SK-N-SH treated with all-trans-retinoic acid at 6 μM for 48 hours (cell line): Measurements from ENCODE around the gene PRX.

ENCODE experiments used
- ATAC-seq: fragments of 200-7000 bp; cut with Tn5 transposase; 3 replicates; pipeline ENCODE4 v1.9.1; 2020; ENCODE audit warnings: mild to moderate bottlenecking, moderate library complexity
- ARNTL ChIP-seq: fragments of 450-650 bp; formaldehyde crosslinking; IDR thresholded peaks from 2 replicates; pipeline ENCODE4 v1.5.0; 2020; ENCODE audit warnings: low read depth, mild to moderate bottlenecking, moderate library complexity, borderline replicate concordance
- BACH2 ChIP-seq: fragments of 250-450 bp; sonication (Bioruptor Pico); IDR thresholded peaks from 2 replicates; pipeline ENCODE4 v1.9.0; 2021; ENCODE audit warnings: mild to moderate bottlenecking, borderline replicate concordance
- CSDC2 ChIP-seq: fragments of 250-450 bp; sonication (Bioruptor Pico); IDR thresholded peaks from 2 replicates; pipeline ENCODE4 v1.5.0; 2020; ENCODE audit warnings: mild to moderate bottlenecking, moderate library complexity
- ESRRG ChIP-seq: fragments of 250-450 bp; sonication (Bioruptor Pico); IDR thresholded peaks from 2 replicates; pipeline ENCODE4 v1.6.1; 2021; ENCODE audit warnings: mild to moderate bottlenecking
- GLIS3 ChIP-seq: fragments of 250-450 bp; sonication (Bioruptor Pico); IDR thresholded peaks from 2 replicates; pipeline ENCODE4 v1.5.0; 2020; ENCODE audit warnings: mild to moderate bottlenecking, moderate library complexity
- ISL1 ChIP-seq: fragments of 250-450 bp; sonication (Bioruptor Pico); IDR thresholded peaks from 2 replicates; pipeline ENCODE4 v2.1.2; 2022; ENCODE audit warnings: mild to moderate bottlenecking, moderate library complexity
- OSR1 ChIP-seq: fragments of 250-450 bp; sonication (Bioruptor Pico); IDR thresholded peaks from 2 replicates; pipeline ENCODE4 v1.8.0; 2022; ENCODE audit warnings: moderate library complexity, mild to moderate bottlenecking, inconsistent platforms
- PPARA ChIP-seq: fragments of 250-450 bp; sonication (Bioruptor Pico); IDR thresholded peaks from 2 replicates; pipeline ENCODE4 v1.5.0; 2020; ENCODE audit warnings: mild to moderate bottlenecking, borderline replicate concordance
- RARB ChIP-seq: fragments of 250-450 bp; sonication (Bioruptor Pico); IDR thresholded peaks from 2 replicates; pipeline ENCODE4 v1.8.0; 2021; ENCODE audit warnings: mild to moderate bottlenecking, moderate library complexity
- SNAI2 ChIP-seq: fragments of 250-450 bp; sonication (Bioruptor Pico); IDR thresholded peaks from 2 replicates; pipeline ENCODE4 v1.5.0; 2020; ENCODE audit warnings: mild to moderate bottlenecking, moderate library complexity
- TCF4 ChIP-seq: fragments of 250-450 bp; sonication (Bioruptor Pico); IDR thresholded peaks from 2 replicates; pipeline ENCODE4 v1.8.0; 2021; ENCODE audit warnings: mild to moderate bottlenecking, moderate library complexity, borderline replicate concordance
- TOX ChIP-seq: fragments of 250-450 bp; sonication (Bioruptor Pico); IDR thresholded peaks from 2 replicates; pipeline ENCODE4 v1.8.0; 2021; ENCODE audit warnings: mild to moderate bottlenecking, moderate library complexity, borderline replicate concordance
- ZC3H10 ChIP-seq: fragments of 250-450 bp; sonication (Bioruptor Pico); IDR thresholded peaks from 2 replicates; pipeline ENCODE4 v1.5.1; 2021; ENCODE audit warnings: mild to moderate bottlenecking, moderate library complexity
- ZFP3 ChIP-seq: fragments of 250-450 bp; sonication (Bioruptor Pico); IDR thresholded peaks from 2 replicates; pipeline ENCODE4 v1.5.0; 2020; ENCODE audit warnings: mild to moderate bottlenecking, moderate library complexity
- ZFP30 ChIP-seq: fragments of 450-650 bp; formaldehyde crosslinking; IDR thresholded peaks from 2 replicates; pipeline ENCODE4 v1.5.0; 2022; ENCODE audit warnings: mild to moderate bottlenecking, moderate library complexity
- ZNF565 ChIP-seq: fragments of 450-650 bp; formaldehyde crosslinking; conservative IDR thresholded peaks from 2 replicates; pipeline ENCODE4 v1.5.0; 2020; ENCODE audit warnings: low read depth, mild to moderate bottlenecking, moderate library complexity
- ZNF70 ChIP-seq: fragments of 450-650 bp; formaldehyde crosslinking; IDR thresholded peaks from 2 replicates; pipeline ENCODE4 v1.5.0; 2020; ENCODE audit warnings: mild to moderate bottlenecking, moderate library complexity
- ZNF8 ChIP-seq: fragments of 450-650 bp; formaldehyde crosslinking; IDR thresholded peaks from 2 replicates; pipeline ENCODE4 v1.5.0; 2020; ENCODE audit warnings: mild to moderate bottlenecking, moderate library complexity
- TF ChIP-seq, protein P1 (sequence below): fragments of 250-450 bp; sonication (Bioruptor Pico); IDR thresholded peaks from 2 replicates; pipeline ENCODE4 v1.5.0; 2020; ENCODE audit warnings: mild to moderate bottlenecking, moderate library complexity
- TF ChIP-seq, protein P2 (sequence below): fragments of 250-450 bp; sonication (Bioruptor Pico); IDR thresholded peaks from 2 replicates; pipeline ENCODE4 v1.8.0; 2020; ENCODE audit warnings: mild to moderate bottlenecking, moderate library complexity, borderline replicate concordance
- TF ChIP-seq, protein P3 (sequence below): fragments of 250-450 bp; sonication (Bioruptor Pico); IDR thresholded peaks from 2 replicates; pipeline ENCODE4 v1.5.1; 2020; ENCODE audit warnings: low read depth, mild to moderate bottlenecking, moderate library complexity
- TF ChIP-seq, protein P4 (sequence below): fragments of 250-450 bp; sonication (Bioruptor Pico); IDR thresholded peaks from 2 replicates; pipeline ENCODE4 v1.5.1; 2021; ENCODE audit warnings: mild to moderate bottlenecking, moderate library complexity

The PRX gene

DNA sequence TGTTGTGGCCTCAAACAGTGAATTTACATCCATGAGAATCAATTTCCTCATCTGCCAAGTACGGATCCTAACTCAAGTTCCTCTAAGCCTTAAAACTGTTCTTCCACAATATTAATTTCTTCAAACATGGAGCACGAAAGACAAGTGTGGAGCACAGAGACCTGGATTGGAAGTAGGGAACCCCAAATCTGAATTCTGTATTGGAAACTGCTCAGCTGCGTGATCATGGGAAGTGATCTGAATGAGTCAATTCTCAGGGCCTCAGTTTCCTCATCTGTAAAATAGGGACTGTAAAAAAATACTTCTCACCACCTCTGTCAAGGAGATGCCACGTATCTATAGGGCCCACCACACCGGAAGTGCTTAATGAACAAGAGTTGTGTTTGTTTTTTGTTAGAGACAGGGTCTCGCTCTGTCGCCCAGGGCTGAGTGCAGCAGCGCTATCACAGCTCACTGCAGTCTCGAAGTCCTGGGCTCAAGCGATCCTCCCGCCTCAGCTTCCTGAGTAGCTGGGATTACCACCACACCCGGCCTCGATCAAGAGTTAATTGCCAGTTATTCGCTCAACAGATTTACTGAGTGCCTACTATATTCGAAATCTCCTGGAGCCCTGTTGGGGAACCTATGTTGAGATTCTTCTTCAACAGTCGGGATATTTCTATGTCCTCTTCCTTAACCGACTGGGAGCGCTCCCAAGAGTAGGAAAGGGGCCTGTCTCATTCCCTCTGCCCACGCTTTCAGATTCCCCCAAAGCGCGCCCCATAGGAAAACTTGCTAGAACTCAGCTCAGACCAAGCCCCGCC, 29.4 kb upstream of the PRX start:
- no peak for ATAC-seq
- TF ChIP-seq, protein P1, sequence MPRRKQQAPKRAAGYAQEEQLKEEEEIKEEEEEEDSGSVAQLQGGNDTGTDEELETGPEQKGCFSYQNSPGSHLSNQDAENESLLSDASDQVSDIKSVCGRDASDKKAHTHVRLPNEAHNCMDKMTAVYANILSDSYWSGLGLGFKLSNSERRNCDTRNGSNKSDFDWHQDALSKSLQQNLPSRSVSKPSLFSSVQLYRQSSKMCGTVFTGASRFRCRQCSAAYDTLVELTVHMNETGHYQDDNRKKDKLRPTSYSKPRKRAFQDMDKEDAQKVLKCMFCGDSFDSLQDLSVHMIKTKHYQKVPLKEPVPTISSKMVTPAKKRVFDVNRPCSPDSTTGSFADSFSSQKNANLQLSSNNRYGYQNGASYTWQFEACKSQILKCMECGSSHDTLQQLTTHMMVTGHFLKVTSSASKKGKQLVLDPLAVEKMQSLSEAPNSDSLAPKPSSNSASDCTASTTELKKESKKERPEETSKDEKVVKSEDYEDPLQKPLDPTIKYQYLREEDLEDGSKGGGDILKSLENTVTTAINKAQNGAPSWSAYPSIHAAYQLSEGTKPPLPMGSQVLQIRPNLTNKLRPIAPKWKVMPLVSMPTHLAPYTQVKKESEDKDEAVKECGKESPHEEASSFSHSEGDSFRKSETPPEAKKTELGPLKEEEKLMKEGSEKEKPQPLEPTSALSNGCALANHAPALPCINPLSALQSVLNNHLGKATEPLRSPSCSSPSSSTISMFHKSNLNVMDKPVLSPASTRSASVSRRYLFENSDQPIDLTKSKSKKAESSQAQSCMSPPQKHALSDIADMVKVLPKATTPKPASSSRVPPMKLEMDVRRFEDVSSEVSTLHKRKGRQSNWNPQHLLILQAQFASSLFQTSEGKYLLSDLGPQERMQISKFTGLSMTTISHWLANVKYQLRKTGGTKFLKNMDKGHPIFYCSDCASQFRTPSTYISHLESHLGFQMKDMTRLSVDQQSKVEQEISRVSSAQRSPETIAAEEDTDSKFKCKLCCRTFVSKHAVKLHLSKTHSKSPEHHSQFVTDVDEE = no peak
- TF ChIP-seq, all 23 proteins: peak for 0

DNA sequence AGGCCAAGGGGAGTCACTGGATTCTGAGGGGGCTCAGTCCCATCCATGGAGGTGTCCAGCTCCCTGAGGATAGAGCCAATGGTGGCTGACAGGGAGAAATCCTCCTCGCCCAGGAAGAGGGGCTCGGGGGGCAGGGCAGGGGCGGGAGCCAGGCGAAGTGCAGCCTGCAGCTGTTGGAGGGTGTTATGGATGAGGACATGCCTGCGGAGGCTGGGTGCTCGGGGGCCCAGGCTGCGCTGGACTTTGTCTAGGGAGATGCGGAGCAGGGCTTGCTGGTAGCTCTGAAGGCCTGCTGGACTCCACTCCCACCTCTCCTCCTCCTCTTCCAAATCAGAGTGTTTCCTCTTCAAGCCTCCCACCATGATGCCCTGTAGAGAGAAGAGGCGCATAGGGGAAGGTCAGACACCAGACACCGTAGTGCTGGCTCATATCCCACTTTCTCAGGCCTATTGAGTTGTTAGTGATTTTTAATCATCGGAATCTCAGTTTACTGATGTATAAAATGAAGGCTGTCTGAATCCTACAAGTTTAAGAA, 28.6 kb upstream of the PRX start:
- TF ChIP-seq ZFP30 (no peak), ZNF565 (CRISPR knock-in tag) (no peak), OSR1 (no peak), GLIS3 (CRISPR knock-in tag) (no peak), ESRRG (CRISPR knock-in tag) (no peak), TCF4 (no peak), RARB (CRISPR knock-in tag) (no peak), ARNTL (CRISPR knock-in tag) (no peak), ZC3H10 (CRISPR knock-in tag) (no peak), SNAI2 (CRISPR knock-in tag) (no peak), ZFP3 (CRISPR knock-in tag) (no peak), CSDC2 (CRISPR knock-in tag) (no peak), TOX (CRISPR knock-in tag) (no peak), ZNF70 (CRISPR knock-in tag) (no peak)
- TF ChIP-seq, protein P2, sequence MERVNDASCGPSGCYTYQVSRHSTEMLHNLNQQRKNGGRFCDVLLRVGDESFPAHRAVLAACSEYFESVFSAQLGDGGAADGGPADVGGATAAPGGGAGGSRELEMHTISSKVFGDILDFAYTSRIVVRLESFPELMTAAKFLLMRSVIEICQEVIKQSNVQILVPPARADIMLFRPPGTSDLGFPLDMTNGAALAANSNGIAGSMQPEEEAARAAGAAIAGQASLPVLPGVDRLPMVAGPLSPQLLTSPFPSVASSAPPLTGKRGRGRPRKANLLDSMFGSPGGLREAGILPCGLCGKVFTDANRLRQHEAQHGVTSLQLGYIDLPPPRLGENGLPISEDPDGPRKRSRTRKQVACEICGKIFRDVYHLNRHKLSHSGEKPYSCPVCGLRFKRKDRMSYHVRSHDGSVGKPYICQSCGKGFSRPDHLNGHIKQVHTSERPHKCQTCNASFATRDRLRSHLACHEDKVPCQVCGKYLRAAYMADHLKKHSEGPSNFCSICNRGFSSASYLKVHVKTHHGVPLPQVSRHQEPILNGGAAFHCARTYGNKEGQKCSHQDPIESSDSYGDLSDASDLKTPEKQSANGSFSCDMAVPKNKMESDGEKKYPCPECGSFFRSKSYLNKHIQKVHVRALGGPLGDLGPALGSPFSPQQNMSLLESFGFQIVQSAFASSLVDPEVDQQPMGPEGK (CRISPR knock-in tag) = no peak
- ATAC-seq = no peak

DNA sequence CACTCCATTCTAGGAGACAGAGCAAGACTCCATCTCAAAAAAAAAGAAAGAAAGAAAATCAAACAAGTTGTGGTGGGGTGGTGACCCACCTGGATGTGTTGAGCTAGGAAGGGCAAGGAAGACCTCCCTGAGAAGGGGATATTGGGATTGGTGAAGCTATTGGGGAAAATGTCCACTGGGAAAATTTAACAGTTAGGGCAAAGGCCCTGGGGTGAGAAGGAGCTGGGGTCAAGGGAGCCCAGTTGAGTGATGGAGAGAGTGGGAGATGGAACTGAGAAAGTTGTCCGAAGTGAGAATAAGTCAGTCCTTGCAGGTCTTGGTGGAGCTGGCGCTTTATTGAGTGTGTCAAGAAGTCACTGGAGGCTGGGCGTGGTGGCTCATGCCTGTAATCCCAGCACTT, 25.1 kb upstream of the PRX start:
- ATAC-seq = no peak
- TF ChIP-seq ZC3H10 (CRISPR knock-in tag) = no peak
- no peak for TF ChIP-seq OSR1
- no peak for TF ChIP-seq ESRRG (CRISPR knock-in tag)
- TF ChIP-seq TOX (CRISPR knock-in tag) = no peak
- no peak for TF ChIP-seq CSDC2 (CRISPR knock-in tag)
- TF ChIP-seq ZNF8 (CRISPR knock-in tag) = no peak
- TF ChIP-seq, protein P3, sequence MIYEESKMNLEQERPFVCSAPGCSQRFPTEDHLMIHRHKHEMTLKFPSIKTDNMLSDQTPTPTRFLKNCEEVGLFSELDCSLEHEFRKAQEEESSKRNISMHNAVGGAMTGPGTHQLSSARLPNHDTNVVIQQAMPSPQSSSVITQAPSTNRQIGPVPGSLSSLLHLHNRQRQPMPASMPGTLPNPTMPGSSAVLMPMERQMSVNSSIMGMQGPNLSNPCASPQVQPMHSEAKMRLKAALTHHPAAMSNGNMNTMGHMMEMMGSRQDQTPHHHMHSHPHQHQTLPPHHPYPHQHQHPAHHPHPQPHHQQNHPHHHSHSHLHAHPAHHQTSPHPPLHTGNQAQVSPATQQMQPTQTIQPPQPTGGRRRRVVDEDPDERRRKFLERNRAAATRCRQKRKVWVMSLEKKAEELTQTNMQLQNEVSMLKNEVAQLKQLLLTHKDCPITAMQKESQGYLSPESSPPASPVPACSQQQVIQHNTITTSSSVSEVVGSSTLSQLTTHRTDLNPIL = no peak
- no peak for TF ChIP-seq ZNF565 (CRISPR knock-in tag)
- TF ChIP-seq PPARA (CRISPR knock-in tag) = no peak
- TF ChIP-seq, protein P2 (CRISPR knock-in tag) = no peak
- TF ChIP-seq, protein P4, sequence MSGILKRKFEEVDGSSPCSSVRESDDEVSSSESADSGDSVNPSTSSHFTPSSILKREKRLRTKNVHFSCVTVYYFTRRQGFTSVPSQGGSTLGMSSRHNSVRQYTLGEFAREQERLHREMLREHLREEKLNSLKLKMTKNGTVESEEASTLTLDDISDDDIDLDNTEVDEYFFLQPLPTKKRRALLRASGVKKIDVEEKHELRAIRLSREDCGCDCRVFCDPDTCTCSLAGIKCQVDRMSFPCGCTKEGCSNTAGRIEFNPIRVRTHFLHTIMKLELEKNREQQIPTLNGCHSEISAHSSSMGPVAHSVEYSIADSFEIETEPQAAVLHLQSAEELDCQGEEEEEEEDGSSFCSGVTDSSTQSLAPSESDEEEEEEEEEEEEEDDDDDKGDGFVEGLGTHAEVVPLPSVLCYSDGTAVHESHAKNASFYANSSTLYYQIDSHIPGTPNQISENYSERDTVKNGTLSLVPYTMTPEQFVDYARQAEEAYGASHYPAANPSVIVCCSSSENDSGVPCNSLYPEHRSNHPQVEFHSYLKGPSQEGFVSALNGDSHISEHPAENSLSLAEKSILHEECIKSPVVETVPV (CRISPR knock-in tag) = no peak
- no peak for TF ChIP-seq SNAI2 (CRISPR knock-in tag)
- no peak for TF ChIP-seq BACH2 (CRISPR knock-in tag)
- no peak for TF ChIP-seq ZNF70 (CRISPR knock-in tag)
- TF ChIP-seq ISL1 (CRISPR knock-in tag) = no peak
- TF ChIP-seq, protein P1 = no peak
- no peak for TF ChIP-seq ZFP30
- TF ChIP-seq GLIS3 (CRISPR knock-in tag) = no peak
- no peak for TF ChIP-seq ARNTL (CRISPR knock-in tag)
- TF ChIP-seq RARB (CRISPR knock-in tag) = no peak
